ENCODE measurements around the gene EDC4.

EDC4 gene

GRCh38 chr16:67892899-67893742 is 20.3 kb downstream of the EDC4 start, which contains the start of gene PSKH1:
Gene PSKH1 (plus strand): TSS chr16:67893254. CDS start chr16:67908750, 15,496 bp downstream.
- H3K4me3 ChIP-seq (ENCODE audit: low read length) = peak within 1 kb of the TSS; percentile 83
- peak; percentile 78 for DNase-seq (ENCODE audit: low read depth)
- TF ChIP-seq CTCF (conservative IDR thresholded peaks at IDR 0.05; ENCODE audit: low read depth, low read length) = no peak

- H3K4me3 ChIP-seq (ENCODE audit: low read length) = peak overlapping the region; percentile 83
- no peak for TF ChIP-seq CTCF (conservative IDR thresholded peaks at IDR 0.05; ENCODE audit: low read depth, low read length)
- no peak for DNase-seq (ENCODE audit: low read depth)
Measured at GRCh38 chr16:67893743-67894399, 21.0 kb downstream of the EDC4 start.

- TF ChIP-seq CTCF (conservative IDR thresholded peaks at IDR 0.05; ENCODE audit: low read depth, low read length) = no peak
- H3K4me3 ChIP-seq (ENCODE audit: low read length) = no peak overlapping the region
- DNase-seq (ENCODE audit: low read depth) = peak; percentile 87
Measured at GRCh38 chr16:67897231-67897630, 24.4 kb downstream of the EDC4 start.

GRCh38 chr16:67901734-67902133 is 28.9 kb downstream of the EDC4 start:
- TF ChIP-seq CTCF (conservative IDR thresholded peaks at IDR 0.05; ENCODE audit: low read depth, low read length) = no peak
- H3K4me3 ChIP-seq (ENCODE audit: low read length) = no peak overlapping the region
- no peak for DNase-seq (ENCODE audit: low read depth)

GRCh38 chr16:67902831-67903230 is 30.0 kb downstream of the EDC4 start:
- H3K4me3 ChIP-seq (ENCODE audit: low read length) = no peak overlapping the region
- no peak for TF ChIP-seq CTCF (conservative IDR thresholded peaks at IDR 0.05; ENCODE audit: low read depth, low read length)
- no peak for DNase-seq (ENCODE audit: low read depth)

- no peak overlapping the region for H3K4me3 ChIP-seq (ENCODE audit: low read length)
- no peak for TF ChIP-seq CTCF (conservative IDR thresholded peaks at IDR 0.05; ENCODE audit: low read depth, low read length)
- no peak for DNase-seq (ENCODE audit: low read depth)
Measured at GRCh38 chr16:67907397-67908180, 34.7 kb downstream of the EDC4 start.

All from retinal pigment epithelial cell (primary cell).